Peyer's patch (tissue), 4 donors: ENCODE data around the gene NRK. TPM values are rescaled to one million over a fixed set of nuclear protein-coding genes. Genes with fewer than 3 reads are reported as not detected.

Experiments
- DNase-seq, 3 donors: peaks; one replicate each; pipeline ENCODE4 v3.0.0-alpha.2; 2017 to 2019
- H3K27ac ChIP-seq, 4 donors: fragments of 200-600 bp; sonication (generic); one replicate each; pipeline ENCODE4 v1.5.1; 2016 to 2019
- H3K27me3 ChIP-seq, 2 donors: fragments of 200-600 bp; sonication (generic); one replicate each; pipeline ENCODE4 v1.5.1; 2019
- H3K36me3 ChIP-seq, 3 donors: fragments of 200-600 bp; sonication (generic); one replicate each; pipeline ENCODE4 v1.5.1; 2016 to 2019
- H3K4me1 ChIP-seq, 4 donors: fragments of 200-600 bp; sonication (generic); one replicate each; pipeline ENCODE4 v1.5.1; 2016 to 2019
- H3K4me3 ChIP-seq, 4 donors: fragments of 200-600 bp; sonication (generic); 1 replicate in 3 of 4; 2 replicates in 1 of 4; pipeline ENCODE4 v1.5.1; 2016 to 2019; ENCODE audit warnings: mild to moderate bottlenecking in 1 of 4
- H3K9me3 ChIP-seq, 4 donors: fragments of 200-600 bp; sonication (generic); one replicate each; pipeline ENCODE4 v1.5.1; 2016 to 2019; ENCODE audit warnings: mild to moderate bottlenecking in 1 of 4
- CTCF ChIP-seq, 6 experiments: fragments of 450-650 bp in 4 of 6; fragments of 200-600 bp in 2 of 6; sonication (generic) in 1 of 6; IDR thresholded peaks; one replicate each; pipeline ENCODE4 v1.5.1; 2017 to 2019; ENCODE audit warnings: antibody characterized with exemption in 6 of 6, mild to moderate bottlenecking in 3 of 6, moderate library complexity in 1 of 6
- POLR2A ChIP-seq, 2 donors: fragments of 450-650 bp; IDR thresholded peaks; one replicate each; pipeline ENCODE4 v1.5.1; 2017; ENCODE audit warnings: antibody characterized with exemption in 2 of 2, mild to moderate bottlenecking in 2 of 2, moderate library complexity in 2 of 2
- total RNA-seq, 4 donors: library from RNA; depleted of rRNA; stranded (reverse); fragments of >200 nt; gene quantifications; one replicate each; pipeline ENCODE4 v1.1.0, GENCODE V29; 2016

The NRK gene
- total RNA-seq, 4 donors from 2014 or later: 0.53 to 1.7 TPM; not detected in 2

GRCh38 chrX:105816517-105816916 is 5.8 kb upstream of the NRK start:
- TF ChIP-seq POLR2A (IDR thresholded peaks at IDR 0.05): no peak
- no peak for TF ChIP-seq CTCF (IDR thresholded peaks at IDR 0.05)
- Histone ChIP-seq H3K27ac (no peak overlapping the region), H3K4me3 (no peak overlapping the region), H3K9me3 (no peaks in the 10 kb centered on the region), H3K4me1 (no peaks in the 10 kb centered on the region), H3K27me3 (no peaks in the 10 kb centered on the region), H3K36me3 (no peaks in the 10 kb centered on the region)
- DNase-seq: no peak

GRCh38 chrX:105820247-105820646 is 2.1 kb upstream of the NRK start:
- H3K27me3 ChIP-seq: no peaks in the 10 kb centered on the region
- TF ChIP-seq CTCF (IDR thresholded peaks at IDR 0.05) (no peak), POLR2A (IDR thresholded peaks at IDR 0.05) (no peak)
- H3K4me3 ChIP-seq: no peak overlapping the region
- no peaks in the 10 kb centered on the region for H3K36me3 ChIP-seq
- DNase-seq: no peak
- no peaks in the 10 kb centered on the region for H3K4me1 ChIP-seq
- no peaks in the 10 kb centered on the region for H3K9me3 ChIP-seq
- H3K27ac ChIP-seq: no peak overlapping the region

GRCh38 chrX:105821471-105822121 is 743 bp upstream of the NRK start:
- TF ChIP-seq CTCF (IDR thresholded peaks at IDR 0.05) (no peak), POLR2A (IDR thresholded peaks at IDR 0.05) (no peak)
- DNase-seq: peak in 1 of 3 donors; percentile 43
- H3K9me3 ChIP-seq: no peaks in the 10 kb centered on the region
- H3K36me3 ChIP-seq: no peaks in the 10 kb centered on the region
- H3K4me3 ChIP-seq: peak overlapping the region in 1 of 4 donors; percentile 14
- no peak overlapping the region for H3K27ac ChIP-seq
- H3K4me1 ChIP-seq: no peaks in the 10 kb centered on the region
- H3K27me3 ChIP-seq: no peaks in the 10 kb centered on the region

- Histone ChIP-seq H3K4me3 (peak overlapping the region in 1 of 4 donors; percentile 14), H3K36me3 (no peaks in the 10 kb centered on the region), H3K27me3 (no peaks in the 10 kb centered on the region), H3K9me3 (no peaks in the 10 kb centered on the region), H3K27ac (no peak overlapping the region), H3K4me1 (no peaks in the 10 kb centered on the region)
- TF ChIP-seq POLR2A (IDR thresholded peaks at IDR 0.05): no peak
- TF ChIP-seq CTCF (IDR thresholded peaks at IDR 0.05): no peak
- DNase-seq: no peak
These were observed 735 bp downstream of the NRK start for GRCh38 chrX:105823092-105823455.

- Histone ChIP-seq H3K36me3 (no peaks in the 10 kb centered on the region), H3K27ac (no peak overlapping the region), H3K4me3 (no peak overlapping the region), H3K4me1 (no peaks in the 10 kb centered on the region), H3K9me3 (no peaks in the 10 kb centered on the region), H3K27me3 (no peaks in the 10 kb centered on the region)
- DNase-seq: no peak
- no peak for TF ChIP-seq POLR2A (IDR thresholded peaks at IDR 0.05)
- TF ChIP-seq CTCF (IDR thresholded peaks at IDR 0.05): no peak
These were observed 6.7 kb downstream of the NRK start for GRCh38 chrX:105829011-105829410.

- H3K36me3 ChIP-seq: no peaks in the 10 kb centered on the region
- TF ChIP-seq POLR2A (IDR thresholded peaks at IDR 0.05) (no peak), CTCF (IDR thresholded peaks at IDR 0.05) (no peak)
- DNase-seq: no peak
- H3K4me3 ChIP-seq: no peak overlapping the region
- no peaks in the 10 kb centered on the region for H3K27me3 ChIP-seq
- H3K27ac ChIP-seq: no peak overlapping the region
- H3K4me1 ChIP-seq: no peaks in the 10 kb centered on the region
- no peaks in the 10 kb centered on the region for H3K9me3 ChIP-seq
These were observed 14.9 kb downstream of the NRK start for GRCh38 chrX:105837232-105837631.
